Natural killer cell treated with Interleukin-12 subunit alpha and Interleukin-12 subunit beta and Interleukin-15 and Interleukin-18, amount 100 ng/mL, for 72 hours (primary cell): ENCODE results near the gene MAGI1. TPM values are rescaled to one million over a fixed set of nuclear protein-coding genes. Genes with fewer than 3 reads are reported as not detected.
A peak's percentile ranks its signal among the peaks of the same experiment; 100 is the strongest.

Source experiments
- ATAC-seq, 2 donors: fragments of 150-1000 bp; cut with Tn5 transposase in 1 of 2; sonication (Bioruptor Pico), chemical (Tn5 transposase) in 1 of 2; 2 replicates each; pipeline ENCODE4 v1.10.0; 2021
- DNase-seq: peaks from one replicate; pipeline ENCODE4 v3.0.0; 2022; ENCODE audit warnings: low spot score
- H3K27ac Mint-ChIP-seq, 2 donors: 1 replicate in 1 of 2; 2 replicates in 1 of 2; pipeline ENCODE4 v1.8.0; 2022; ENCODE audit warnings: mixed read lengths in 2 of 2, mild to moderate bottlenecking in 1 of 2, moderate library complexity in 1 of 2
- H3K27me3 Mint-ChIP-seq, 2 donors: 1 replicate in 1 of 2; 2 replicates in 1 of 2; pipeline ENCODE4 v1.8.0; 2022; ENCODE audit warnings: mixed read lengths in 2 of 2
- H3K36me3 Mint-ChIP-seq: one replicate; pipeline ENCODE4 v1.8.0; 2022; ENCODE audit warnings: mixed read lengths
- H3K4me1 Mint-ChIP-seq, 2 donors: 1 replicate in 1 of 2; 2 replicates in 1 of 2; pipeline ENCODE4 v1.8.0; 2022; ENCODE audit warnings: low read depth in 2 of 2, mixed read lengths in 2 of 2, mild to moderate bottlenecking in 1 of 2
- H3K4me3 Mint-ChIP-seq: one replicate; pipeline ENCODE4 v1.8.0; 2022; ENCODE audit warnings: mixed read lengths
- H3K9me3 Mint-ChIP-seq: 2 replicates; pipeline ENCODE4 v1.8.0; 2022; ENCODE audit warnings: mixed read lengths
- total RNA-seq, 2 donors: library from RNA; stranded (reverse); gene quantifications; one replicate each; pipeline ENCODE4 v1.2.3, GENCODE V29; 2022

MAGI1 gene
- not detected for total RNA-seq

- DNase-seq (no peak), ATAC-seq (peak; percentile 48 to 50)
- no peak within 1 kb of the TSS for H3K27ac Mint-ChIP-seq
- no peaks in the 10 kb centered on the region for H3K9me3 Mint-ChIP-seq
- H3K36me3 Mint-ChIP-seq = no peaks in the 10 kb centered on the region
- peaks cover 4 to 6% of the 10 kb centered on the region in 2 donors for H3K4me1 Mint-ChIP-seq
- peaks cover 49 to 50% of the 10 kb centered on the region in 2 donors for H3K27me3 Mint-ChIP-seq
- H3K4me3 Mint-ChIP-seq = peak within 1 kb of the TSS; percentile 78
Observed at GRCh38 chr3:66038726-66039589, at the start of gene MAGI1. MAGI1 (minus strand) TSS chr3:66038918; CDS start chr3:66038308, 610 bp downstream.

GRCh38 chr3:66083784-66084213 lies 45.1 kb upstream of the MAGI1 start:
- Mint-ChIP-seq H3K27me3 (no peaks in the 10 kb centered on the region), H3K36me3 (no peaks in the 10 kb centered on the region), H3K9me3 (no peaks in the 10 kb centered on the region), H3K4me3 (no peak overlapping the region), H3K27ac (no peak overlapping the region), H3K4me1 (no peaks in the 10 kb centered on the region)
- no peak for ATAC-seq
- no peak for DNase-seq

DNA sequence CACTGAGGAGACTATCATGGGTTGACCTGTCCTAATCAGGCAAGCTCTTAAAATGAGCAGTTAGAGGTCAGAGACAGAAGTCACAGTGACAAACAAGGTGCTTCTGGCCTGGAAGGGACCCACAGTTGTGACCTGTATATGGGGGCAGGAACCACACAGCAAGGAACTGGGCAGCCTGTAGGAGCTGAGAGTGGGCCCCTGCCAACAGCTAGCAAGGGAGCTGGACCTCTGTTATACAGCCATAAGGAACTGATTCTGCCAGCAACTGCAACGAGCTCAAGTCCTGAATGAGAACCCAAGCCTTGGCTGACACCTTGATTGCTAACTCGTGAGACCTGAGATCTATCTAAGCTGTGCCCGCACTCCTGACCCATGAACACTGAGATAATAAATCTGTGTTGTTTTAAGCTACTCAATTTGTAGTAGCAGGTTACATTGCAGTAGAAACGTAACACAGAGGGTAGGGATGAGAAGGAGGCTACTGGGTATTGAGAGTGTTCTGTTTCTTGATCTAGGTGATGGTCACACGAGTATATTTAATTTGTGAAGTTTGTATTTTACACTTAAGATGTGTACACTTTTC lies 44.5 kb upstream of the MAGI1 start:
- Mint-ChIP-seq H3K9me3 (no peaks in the 10 kb centered on the region), H3K4me3 (no peak overlapping the region), H3K27me3 (no peaks in the 10 kb centered on the region), H3K36me3 (no peaks in the 10 kb centered on the region), H3K27ac (no peak overlapping the region), H3K4me1 (no peaks in the 10 kb centered on the region)
- DNase-seq (no peak), ATAC-seq (peak in 1 of 2 donors; percentile 43)

- no peaks in the 10 kb centered on the region for H3K9me3 Mint-ChIP-seq
- H3K27me3 Mint-ChIP-seq = no peaks in the 10 kb centered on the region
- ATAC-seq (no peak), DNase-seq (no peak)
- H3K4me1 Mint-ChIP-seq = no peaks in the 10 kb centered on the region
- no peak overlapping the region for H3K27ac Mint-ChIP-seq
- H3K4me3 Mint-ChIP-seq = no peak overlapping the region
- H3K36me3 Mint-ChIP-seq = no peaks in the 10 kb centered on the region
Observed at GRCh38 chr3:66082679-66083078, 44.0 kb upstream of the MAGI1 start.

- H3K36me3 Mint-ChIP-seq = no peaks in the 10 kb centered on the region
- H3K27ac Mint-ChIP-seq = no peak overlapping the region
- no peak for DNase-seq
Observed at GRCh38 chr3:66080167-66080566, 41.4 kb upstream of the MAGI1 start.

GRCh38 chr3:66077973-66078372 lies 39.3 kb upstream of the MAGI1 start:
- peaks cover 2% of the 10 kb centered on the region for H3K9me3 Mint-ChIP-seq
- H3K4me3 Mint-ChIP-seq = no peak overlapping the region

More at GRCh38 chr3:66080167-66080566, 41.4 kb upstream of the MAGI1 start:
- Mint-ChIP-seq H3K4me1 (no peaks in the 10 kb centered on the region), H3K9me3 (peaks cover 2% of the 10 kb centered on the region), H3K4me3 (no peak overlapping the region), H3K27me3 (peaks cover 0 to 4% of the 10 kb centered on the region in 2 donors)
- ATAC-seq = no peak

GRCh38 chr3:66076861-66077470 lies 38.2 kb upstream of the MAGI1 start:
- ATAC-seq = no peak
- H3K4me1 Mint-ChIP-seq = no peaks in the 10 kb centered on the region
- H3K27ac Mint-ChIP-seq = no peak overlapping the region
- no peak overlapping the region for H3K4me3 Mint-ChIP-seq
- peaks cover 0 to 6% of the 10 kb centered on the region in 2 donors for H3K27me3 Mint-ChIP-seq
- DNase-seq = no peak
- H3K36me3 Mint-ChIP-seq = no peaks in the 10 kb centered on the region
- peaks cover 2% of the 10 kb centered on the region for H3K9me3 Mint-ChIP-seq

More at GRCh38 chr3:66077973-66078372, 39.3 kb upstream of the MAGI1 start:
- H3K27me3 Mint-ChIP-seq = peaks cover 0 to 6% of the 10 kb centered on the region in 2 donors
- H3K36me3 Mint-ChIP-seq = no peaks in the 10 kb centered on the region
- no peaks in the 10 kb centered on the region for H3K4me1 Mint-ChIP-seq
- ATAC-seq = no peak
- no peak overlapping the region for H3K27ac Mint-ChIP-seq
- no peak for DNase-seq

GRCh38 chr3:66075281-66075680 lies 36.6 kb upstream of the MAGI1 start:
- H3K36me3 Mint-ChIP-seq = no peaks in the 10 kb centered on the region
- peaks cover 0 to 6% of the 10 kb centered on the region in 2 donors for H3K27me3 Mint-ChIP-seq
- no peaks in the 10 kb centered on the region for H3K4me1 Mint-ChIP-seq
- no peak for DNase-seq
- no peak for ATAC-seq
- no peak overlapping the region for H3K4me3 Mint-ChIP-seq
- H3K27ac Mint-ChIP-seq = no peak overlapping the region
- H3K9me3 Mint-ChIP-seq = peaks cover 2% of the 10 kb centered on the region

DNA sequence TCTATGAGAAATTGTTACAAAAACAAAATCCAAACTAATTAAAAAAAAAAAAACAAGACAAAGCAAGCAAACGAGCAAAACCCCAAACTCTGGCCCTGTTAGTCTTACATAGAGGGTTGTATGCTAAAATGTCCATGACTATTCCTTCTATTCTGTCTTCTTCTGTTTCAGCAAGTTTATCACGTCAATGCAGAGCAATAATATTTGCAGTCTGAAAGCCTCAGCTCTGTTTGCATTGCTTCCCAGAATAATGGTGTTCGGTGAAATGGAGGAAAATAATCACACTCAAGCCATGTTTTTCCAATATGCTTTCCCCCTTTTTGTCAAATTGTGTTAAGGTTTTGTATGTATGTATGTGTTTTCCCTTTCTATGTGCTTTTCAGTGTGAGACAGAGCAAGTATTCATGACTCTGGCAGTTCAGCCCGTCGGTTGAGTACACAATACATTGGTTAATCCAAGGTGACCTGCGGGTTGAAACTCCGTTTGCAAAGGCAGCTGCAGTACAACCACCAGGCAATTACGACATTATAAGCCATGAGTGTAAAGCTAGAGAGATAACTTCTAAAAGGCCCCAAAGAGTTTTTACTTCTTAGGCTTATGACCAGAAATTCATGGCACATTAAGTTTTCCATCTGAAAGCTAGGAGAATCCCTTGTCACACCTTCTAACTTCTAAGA lies 34.9 kb upstream of the MAGI1 start:
- peaks cover 6% of the 10 kb centered on the region for H3K9me3 Mint-ChIP-seq
- DNase-seq (no peak), ATAC-seq (no peak)
- peaks cover 0 to 6% of the 10 kb centered on the region in 2 donors for H3K27me3 Mint-ChIP-seq
- no peak overlapping the region for H3K4me3 Mint-ChIP-seq
- H3K36me3 Mint-ChIP-seq = no peaks in the 10 kb centered on the region
- no peaks in the 10 kb centered on the region for H3K4me1 Mint-ChIP-seq
- no peak overlapping the region for H3K27ac Mint-ChIP-seq

GRCh38 chr3:66068255-66068654 lies 29.5 kb upstream of the MAGI1 start:
- Mint-ChIP-seq H3K4me3 (no peak overlapping the region), H3K4me1 (no peaks in the 10 kb centered on the region)

GRCh38 chr3:66066963-66067617 lies 28.4 kb upstream of the MAGI1 start:
- ATAC-seq (no peak), DNase-seq (no peak)
- H3K27ac Mint-ChIP-seq = no peak overlapping the region
- no peaks in the 10 kb centered on the region for H3K4me1 Mint-ChIP-seq
- H3K27me3 Mint-ChIP-seq = no peaks in the 10 kb centered on the region
- H3K36me3 Mint-ChIP-seq = no peaks in the 10 kb centered on the region
- no peak overlapping the region for H3K4me3 Mint-ChIP-seq
- peaks cover 3% of the 10 kb centered on the region for H3K9me3 Mint-ChIP-seq

More at GRCh38 chr3:66068255-66068654, 29.5 kb upstream of the MAGI1 start:
- peaks cover 3% of the 10 kb centered on the region for H3K9me3 Mint-ChIP-seq
- DNase-seq (no peak), ATAC-seq (no peak)
- no peaks in the 10 kb centered on the region for H3K36me3 Mint-ChIP-seq
- H3K27ac Mint-ChIP-seq = no peak overlapping the region
- no peaks in the 10 kb centered on the region for H3K27me3 Mint-ChIP-seq

- no peak overlapping the region for H3K4me3 Mint-ChIP-seq
- H3K4me1 Mint-ChIP-seq = no peaks in the 10 kb centered on the region
- no peaks in the 10 kb centered on the region for H3K36me3 Mint-ChIP-seq
- DNase-seq = no peak
- peaks cover 3 to 14% of the 10 kb centered on the region in 2 donors for H3K27me3 Mint-ChIP-seq
- H3K9me3 Mint-ChIP-seq = peaks cover 4% of the 10 kb centered on the region
- no peak overlapping the region for H3K27ac Mint-ChIP-seq
- ATAC-seq = no peak
Observed at GRCh38 chr3:66055289-66055688, 16.6 kb upstream of the MAGI1 start.

DNA sequence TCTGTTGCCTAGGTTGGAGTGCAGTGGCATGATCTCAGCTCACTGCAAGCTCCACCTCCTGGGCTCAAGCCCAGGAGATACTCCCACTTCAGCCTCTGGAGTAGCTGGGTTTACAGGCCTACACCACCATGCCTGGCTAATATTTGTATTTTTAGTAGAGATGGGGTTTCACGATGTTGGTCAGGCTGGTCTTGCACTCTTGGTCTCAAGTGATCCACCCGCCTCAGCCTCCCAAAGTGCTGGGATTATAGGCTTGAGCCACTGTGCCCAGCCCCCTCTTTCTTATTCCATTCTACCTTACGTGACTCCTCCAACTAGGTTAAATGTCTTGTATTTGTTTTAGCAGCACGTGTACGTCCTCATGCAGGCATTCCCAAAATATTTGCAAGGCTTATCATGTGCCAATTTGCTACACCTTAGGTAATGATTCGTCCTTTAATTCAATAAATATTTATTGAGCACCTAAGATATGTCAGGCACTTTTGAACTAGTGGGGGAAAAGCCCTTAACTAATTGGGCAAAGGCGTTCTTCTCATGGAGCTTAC lies 14.9 kb upstream of the MAGI1 start:
- Mint-ChIP-seq H3K9me3 (peaks cover 4% of the 10 kb centered on the region), H3K27me3 (peaks cover 3 to 14% of the 10 kb centered on the region in 2 donors), H3K4me1 (no peaks in the 10 kb centered on the region), H3K36me3 (no peaks in the 10 kb centered on the region), H3K27ac (no peak overlapping the region), H3K4me3 (no peak overlapping the region)
- ATAC-seq (no peak), DNase-seq (no peak)
